ENCODE results near the gene MUC5AC.

Gene MUC5AC

DNA sequence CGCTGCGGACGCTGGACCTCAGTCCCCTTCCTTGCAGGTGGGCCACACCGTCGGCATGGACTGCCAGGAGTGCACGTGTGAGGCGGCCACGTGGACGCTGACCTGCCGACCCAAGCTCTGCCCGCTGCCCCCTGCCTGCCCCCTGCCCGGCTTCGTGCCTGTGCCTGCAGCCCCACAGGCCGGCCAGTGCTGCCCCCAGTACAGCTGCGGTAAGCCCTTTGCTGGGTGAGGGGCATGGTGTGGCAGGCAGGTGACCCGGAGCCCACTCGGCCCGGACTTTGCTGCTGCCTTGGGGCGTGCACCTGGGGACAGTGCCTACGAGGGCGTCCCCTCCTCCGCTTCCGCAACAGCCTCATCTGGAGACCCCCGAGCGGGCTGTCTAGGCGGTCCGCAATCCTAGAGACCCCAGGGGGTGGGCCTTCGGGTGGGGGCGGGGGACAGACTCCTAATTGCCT, 39.7 kb downstream of the MUC5AC start:
- H3K27ac ChIP-seq (ENCODE audit: low read length), result no peak overlapping the region
- no peaks in the 10 kb centered on the region for H3K27me3 ChIP-seq (ENCODE audit: insufficient read depth, low read length, poor library complexity)
- H3K79me2 ChIP-seq (ENCODE audit: insufficient read depth, low read length), result no peaks in the 10 kb centered on the region
- no peaks in the 10 kb centered on the region for H3K36me3 ChIP-seq (ENCODE audit: insufficient read depth, low read length)
- DNase-seq, result no peak
- peaks cover 5% of the 10 kb centered on the region for H4K20me1 ChIP-seq (ENCODE audit: insufficient read depth, low read length)
- no peak for ATAC-seq (ENCODE audit: insufficient read depth, low read depth)
- H3K4me3 ChIP-seq (ENCODE audit: low read depth in 1 of 2, low read length in 2 of 2), result no peak overlapping the region
- H3K4me1 ChIP-seq (ENCODE audit: insufficient read depth, low read length), result no peaks in the 10 kb centered on the region
- no peak overlapping the region for H3K9ac ChIP-seq (ENCODE audit: low read depth, low read length)
- H3K9me3 ChIP-seq (ENCODE audit: insufficient read depth, low read length, severe bottlenecking), result no peaks in the 10 kb centered on the region
- TF ChIP-seq, protein P1, sequence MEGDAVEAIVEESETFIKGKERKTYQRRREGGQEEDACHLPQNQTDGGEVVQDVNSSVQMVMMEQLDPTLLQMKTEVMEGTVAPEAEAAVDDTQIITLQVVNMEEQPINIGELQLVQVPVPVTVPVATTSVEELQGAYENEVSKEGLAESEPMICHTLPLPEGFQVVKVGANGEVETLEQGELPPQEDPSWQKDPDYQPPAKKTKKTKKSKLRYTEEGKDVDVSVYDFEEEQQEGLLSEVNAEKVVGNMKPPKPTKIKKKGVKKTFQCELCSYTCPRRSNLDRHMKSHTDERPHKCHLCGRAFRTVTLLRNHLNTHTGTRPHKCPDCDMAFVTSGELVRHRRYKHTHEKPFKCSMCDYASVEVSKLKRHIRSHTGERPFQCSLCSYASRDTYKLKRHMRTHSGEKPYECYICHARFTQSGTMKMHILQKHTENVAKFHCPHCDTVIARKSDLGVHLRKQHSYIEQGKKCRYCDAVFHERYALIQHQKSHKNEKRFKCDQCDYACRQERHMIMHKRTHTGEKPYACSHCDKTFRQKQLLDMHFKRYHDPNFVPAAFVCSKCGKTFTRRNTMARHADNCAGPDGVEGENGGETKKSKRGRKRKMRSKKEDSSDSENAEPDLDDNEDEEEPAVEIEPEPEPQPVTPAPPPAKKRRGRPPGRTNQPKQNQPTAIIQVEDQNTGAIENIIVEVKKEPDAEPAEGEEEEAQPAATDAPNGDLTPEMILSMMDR (IDR thresholded peaks at IDR 0.05; ENCODE audit: borderline replicate concordance, extremely low read depth, low read length, poor library complexity, severe bottlenecking), result no peak
- no peak for TF ChIP-seq EZH2 (IDR thresholded peaks at IDR 0.05; ENCODE audit: borderline replicate concordance, low read depth, low read length, severe bottlenecking)
- no peak overlapping the region for H2AFZ ChIP-seq (ENCODE audit: low read depth, low read length)
- no peak overlapping the region for H3K4me2 ChIP-seq (ENCODE audit: insufficient read depth, low read length)

DNA sequence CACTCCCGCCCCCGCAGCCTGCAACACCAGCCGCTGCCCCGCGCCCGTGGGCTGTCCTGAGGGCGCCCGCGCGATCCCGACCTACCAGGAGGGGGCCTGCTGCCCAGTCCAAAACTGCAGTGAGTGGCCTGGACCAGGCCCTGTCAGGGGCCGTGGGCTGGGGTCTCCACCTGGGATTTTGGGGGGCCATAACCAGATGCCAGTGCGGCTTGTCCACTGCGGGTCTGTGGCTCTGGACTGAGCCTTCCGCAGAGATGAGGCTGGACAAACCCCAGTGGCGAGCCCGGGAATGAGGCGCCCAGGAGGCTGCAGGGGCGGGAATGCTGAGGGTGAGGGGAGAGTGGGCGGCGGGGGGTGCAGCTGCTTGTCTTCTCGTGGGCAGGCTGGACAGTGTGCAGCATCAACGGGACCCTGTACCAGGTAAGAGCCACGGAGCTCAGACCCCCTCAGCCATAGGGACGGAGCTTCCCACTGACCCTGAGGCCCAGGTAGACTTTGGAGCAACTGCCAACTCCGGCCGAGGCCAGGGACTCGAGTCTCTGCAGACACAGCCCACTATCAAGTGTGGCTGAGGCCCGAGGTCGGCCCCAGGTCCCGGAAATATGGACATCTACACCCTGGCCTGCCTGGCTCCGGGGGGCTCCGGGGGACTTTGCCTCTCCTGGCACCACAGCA, 40.3 kb downstream of the MUC5AC start:
- H3K79me2 ChIP-seq (ENCODE audit: insufficient read depth, low read length), result no peaks in the 10 kb centered on the region
- DNase-seq (no peak), ATAC-seq (ENCODE audit: insufficient read depth, low read depth) (no peak)
- no peak overlapping the region for H3K9ac ChIP-seq (ENCODE audit: low read depth, low read length)
- no peak overlapping the region for H3K4me2 ChIP-seq (ENCODE audit: insufficient read depth, low read length)
- no peak overlapping the region for H2AFZ ChIP-seq (ENCODE audit: low read depth, low read length)
- no peak overlapping the region for H3K27ac ChIP-seq (ENCODE audit: low read length)
- no peaks in the 10 kb centered on the region for H3K36me3 ChIP-seq (ENCODE audit: insufficient read depth, low read length)
- TF ChIP-seq, protein P1 (IDR thresholded peaks at IDR 0.05; ENCODE audit: borderline replicate concordance, extremely low read depth, low read length, poor library complexity, severe bottlenecking), result no peak
- TF ChIP-seq EZH2 (IDR thresholded peaks at IDR 0.05; ENCODE audit: borderline replicate concordance, low read depth, low read length, severe bottlenecking), result no peak
- no peaks in the 10 kb centered on the region for H3K9me3 ChIP-seq (ENCODE audit: insufficient read depth, low read length, severe bottlenecking)
- no peaks in the 10 kb centered on the region for H3K27me3 ChIP-seq (ENCODE audit: insufficient read depth, low read length, poor library complexity)
- no peak overlapping the region for H3K4me3 ChIP-seq (ENCODE audit: low read depth in 1 of 2, low read length in 2 of 2)
- peaks cover 8% of the 10 kb centered on the region for H4K20me1 ChIP-seq (ENCODE audit: insufficient read depth, low read length)
- no peaks in the 10 kb centered on the region for H3K4me1 ChIP-seq (ENCODE audit: insufficient read depth, low read length)

DNA sequence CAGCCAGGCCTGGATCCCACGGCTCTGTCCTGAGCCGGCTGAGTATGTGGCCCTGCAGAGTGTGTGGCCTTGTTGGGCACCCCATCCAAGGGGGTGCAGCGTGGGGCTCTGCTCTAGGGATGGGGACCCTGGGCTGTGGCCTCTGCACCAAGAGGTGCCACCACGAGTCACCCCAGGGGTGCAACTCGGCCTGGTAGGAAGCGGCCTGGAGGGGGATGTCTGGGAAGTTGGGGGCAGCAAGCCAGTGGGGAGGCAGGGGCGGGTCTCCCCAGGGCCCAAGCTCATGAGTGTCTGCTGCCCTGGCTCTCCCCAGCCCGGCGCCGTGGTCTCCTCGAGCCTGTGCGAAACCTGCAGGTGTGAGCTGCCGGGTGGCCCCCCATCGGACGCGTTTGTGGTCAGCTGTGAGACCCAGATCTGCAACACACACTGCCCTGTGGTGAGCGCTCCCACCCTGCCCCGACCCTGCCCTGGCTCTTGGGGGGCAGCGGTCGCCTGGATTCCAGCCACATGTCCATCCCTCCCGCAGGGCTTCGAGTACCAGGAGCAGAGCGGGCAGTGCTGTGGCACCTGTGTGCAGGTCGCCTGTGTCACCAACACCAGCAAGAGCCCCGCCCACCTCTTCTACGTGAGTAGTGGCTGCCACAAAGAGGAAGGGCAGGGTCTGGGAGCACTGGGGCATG, 40.9 kb downstream of the MUC5AC start:
- Histone ChIP-seq H3K27me3 (ENCODE audit: insufficient read depth, low read length, poor library complexity) (no peaks in the 10 kb centered on the region), H3K27ac (ENCODE audit: low read length) (no peak overlapping the region), H3K79me2 (ENCODE audit: insufficient read depth, low read length) (no peaks in the 10 kb centered on the region), H3K4me2 (ENCODE audit: insufficient read depth, low read length) (no peak overlapping the region), H3K4me1 (ENCODE audit: insufficient read depth, low read length) (no peaks in the 10 kb centered on the region), H3K9ac (ENCODE audit: low read depth, low read length) (no peak overlapping the region), H4K20me1 (ENCODE audit: insufficient read depth, low read length) (peaks cover 12% of the 10 kb centered on the region), H3K4me3 (ENCODE audit: low read depth in 1 of 2, low read length in 2 of 2) (no peak overlapping the region), H3K36me3 (ENCODE audit: insufficient read depth, low read length) (no peaks in the 10 kb centered on the region), H2AFZ (ENCODE audit: low read depth, low read length) (no peak overlapping the region), H3K9me3 (ENCODE audit: insufficient read depth, low read length, severe bottlenecking) (no peaks in the 10 kb centered on the region)
- ATAC-seq (ENCODE audit: insufficient read depth, low read depth), result no peak
- no peak for DNase-seq
- TF ChIP-seq, protein P1 (IDR thresholded peaks at IDR 0.05; ENCODE audit: borderline replicate concordance, extremely low read depth, low read length, poor library complexity, severe bottlenecking), result no peak
- no peak for TF ChIP-seq EZH2 (IDR thresholded peaks at IDR 0.05; ENCODE audit: borderline replicate concordance, low read depth, low read length, severe bottlenecking)

Data from DND-41 (cell line).